Testis (tissue), 3 donors: ENCODE measurements around the gene BRD4. TPM values are rescaled to one million over a fixed set of nuclear protein-coding genes. Genes with fewer than 3 reads are reported as not detected.
A peak's percentile ranks its signal among the peaks of the same experiment; 100 is the strongest.

Source experiments
- DNase-seq: peaks from one replicate; pipeline ENCODE4 v3.0.0-alpha.2; 2019
- H3K27ac ChIP-seq, 2 donors: fragments of 200-600 bp; sonication (generic); one replicate each; pipeline ENCODE4 v1.5.1; 2019
- H3K27me3 ChIP-seq: fragments of 200-600 bp; sonication (generic); one replicate; pipeline ENCODE4 v1.5.1; 2019
- H3K36me3 ChIP-seq: fragments of 200-600 bp; sonication (generic); one replicate; pipeline ENCODE4 v1.5.1; 2017; ENCODE audit warnings: low read depth; ENCODE audit errors: missing control alignments
- H3K4me1 ChIP-seq: fragments of 200-600 bp; sonication (generic); one replicate; pipeline ENCODE4 v1.5.1; 2019
- H3K4me3 ChIP-seq, 2 donors: fragments of 200-600 bp; sonication (generic); one replicate each; pipeline ENCODE4 v1.5.1; 2017 to 2019
- H3K9me3 ChIP-seq: fragments of 200-600 bp; sonication (generic); one replicate; pipeline ENCODE4 v1.5.1; 2017
- CTCF ChIP-seq, 3 experiments: fragments of 450-650 bp in 2 of 3; fragments of 200-600 bp in 1 of 3; sonication (generic) in 1 of 3; IDR thresholded peaks; one replicate each; pipeline ENCODE4 v1.5.1; 2016 to 2019; ENCODE audit warnings: antibody characterized with exemption in 3 of 3, mild to moderate bottlenecking in 2 of 3, moderate library complexity in 1 of 3
- POLR2A ChIP-seq: fragments of 450-650 bp; IDR thresholded peaks from one replicate; pipeline ENCODE4 v1.6.1; 2017; ENCODE audit warnings: antibody characterized with exemption, mild to moderate bottlenecking, moderate library complexity
- WGBS, 2 donors: methylation state at CpG; one replicate each; pipeline ENCODE4 v1.1.5; 2018; 5-methylcytosine and 5-hydroxymethylcytosine counted together
- intact Hi-C: fragments of 100-400 bp; cut with DNase I; formaldehyde crosslinking; loops from one replicate; pipeline ENCODE4 v1.15.1; 2023; ENCODE audit warnings: low total_unique reads
- polyA plus RNA-seq: library from polyadenylated mRNA; stranded (reverse); fragments of 350-450 nt; fragmentation: Illumina TruSeq; extraction: RNeasy Lipid Tissue Mini Kit (QIAGEN cat#74804); gene quantifications from one replicate; pipeline ENCODE4 v1.2.3, GENCODE V29; 2014; ENCODE audit warnings: low read depth, low replicate concordance; ENCODE audit not compliant: insufficient read depth
- total RNA-seq, 2 donors: library from RNA; depleted of rRNA; stranded (reverse); fragments of >200 nt; gene quantifications; one replicate each; pipeline ENCODE4 v1.2.3, GENCODE V29; 2016

The BRD4 gene
- total and polyA plus RNA-seq, 3 donors from 2014 or later, result 59.2 to 109 (median 106) TPM

GRCh38 chr19:15276620-15277215 is 55.6 kb downstream of the BRD4 start:
- Histone ChIP-seq H3K27ac (peak overlapping the region; percentile 50 to 53), H3K4me1 (peaks cover 94% of the 10 kb centered on the region), H3K9me3 (no peaks in the 10 kb centered on the region), H3K4me3 (no peak overlapping the region), H3K36me3 (no peaks in the 10 kb centered on the region), H3K27me3 (no peaks in the 10 kb centered on the region)
- TF ChIP-seq CTCF (IDR thresholded peaks at IDR 0.05), result no peak
- no peak for TF ChIP-seq POLR2A
- WGBS, 2 donors, result 57 to 66% methylated on average over 11 of the region's 11 CpGs
- intact Hi-C loops, result no loop called here
- no peak for DNase-seq

GRCh38 chr19:15274477-15274876 is 57.9 kb downstream of the BRD4 start:
- Histone ChIP-seq H3K27me3 (no peaks in the 10 kb centered on the region), H3K36me3 (peaks cover 4% of the 10 kb centered on the region), H3K27ac (peak overlapping the region in 1 of 2 donors; percentile 71), H3K9me3 (no peaks in the 10 kb centered on the region), H3K4me3 (no peak overlapping the region), H3K4me1 (peaks cover 77% of the 10 kb centered on the region)
- DNase-seq, result no peak
- intact Hi-C loops, result no loop called here
- TF ChIP-seq CTCF (IDR thresholded peaks at IDR 0.05) (no peak), POLR2A (no peak)
- 60 to 72% methylated on average over 3 to 4 of the region's 4 CpGs for WGBS, 2 donors

GRCh38 chr19:15269806-15270205 is 62.5 kb downstream of the BRD4 start:
- Histone ChIP-seq H3K27me3 (no peaks in the 10 kb centered on the region), H3K4me1 (peaks cover 52% of the 10 kb centered on the region), H3K36me3 (peaks cover 4% of the 10 kb centered on the region), H3K9me3 (no peaks in the 10 kb centered on the region), H3K27ac (no peak overlapping the region), H3K4me3 (no peak overlapping the region)
- DNase-seq, result no peak
- 76 to 85% methylated on average over 6 of the region's 6 CpGs for WGBS, 2 donors
- intact Hi-C loops, result loop anchor here (10.0 kb wide), 3 partner anchors 65 to 285 kb away; partner anchors contain the start of gene BRD4
- TF ChIP-seq CTCF (IDR thresholded peaks at IDR 0.05), result no peak
- no peak for TF ChIP-seq POLR2A

- no peaks in the 10 kb centered on the region for H3K9me3 ChIP-seq
- no peak overlapping the region for H3K4me3 ChIP-seq
- intact Hi-C loops, result loop anchor here (10.0 kb wide), 3 partner anchors 66 to 286 kb away; partner anchors contain the start of gene BRD4
- DNase-seq, result no peak
- WGBS, 2 donors, result 64 to 65% methylated on average over 5 of the region's 5 CpGs
- no peak overlapping the region for H3K27ac ChIP-seq
- peaks cover 52% of the 10 kb centered on the region for H3K4me1 ChIP-seq
- no peak for TF ChIP-seq POLR2A
- no peak for TF ChIP-seq CTCF (IDR thresholded peaks at IDR 0.05)
- H3K36me3 ChIP-seq, result peaks cover 4% of the 10 kb centered on the region
- no peaks in the 10 kb centered on the region for H3K27me3 ChIP-seq
Measured at GRCh38 chr19:15268928-15269253, 63.4 kb downstream of the BRD4 start.
